ENCODE results near the gene COLEC12. TPM values are rescaled to one million over a fixed set of nuclear protein-coding genes. Genes with fewer than 3 reads are reported as not detected.
A peak's percentile ranks its signal among the peaks of the same experiment; 100 is the strongest.

Gene COLEC12
- total and polyA plus RNA-seq, 2 experiments from 2014 or later, result 23.2 to 28.3 TPM

GRCh38 chr18:394987-395362 is 105.5 kb downstream of the COLEC12 start:
- 29% methylated on average over 1 of the region's 1 CpG for WGBS (ENCODE audit: low lambda C conversion rate, missing lambda C conversion rate)
- Histone ChIP-seq H4K20me1 (ENCODE audit: insufficient read depth, poor library complexity, severe bottlenecking) (no peaks in the 10 kb centered on the region), H3K79me2 (no peaks in the 10 kb centered on the region)

GRCh38 chr18:394262-394986 is 106.1 kb downstream of the COLEC12 start:
- H4K20me1 ChIP-seq (ENCODE audit: insufficient read depth, poor library complexity, severe bottlenecking), result no peaks in the 10 kb centered on the region
- DNase-seq (ENCODE audit: low spot score), result no peak
- no peaks in the 10 kb centered on the region for H3K36me3 ChIP-seq (replicated peaks; ENCODE audit: insufficient read depth, low read depth)
- H3K9me2 ChIP-seq (replicated peaks; ENCODE audit: insufficient read depth), result no peaks in the 10 kb centered on the region
- H3K4me3 ChIP-seq, result no peak overlapping the region
- no peaks in the 10 kb centered on the region for H3K9me3 ChIP-seq (ENCODE audit: low read depth)
- H3K27ac ChIP-seq, result peak overlapping the region; percentile 85
- no peak for TF ChIP-seq EZH2 (IDR thresholded peaks at IDR 0.05; ENCODE audit: borderline replicate concordance)
- TF ChIP-seq EZH2phosphoT487 (IDR thresholded peaks at IDR 0.05; ENCODE audit: low read depth, severe bottlenecking, unreplicated experiment), result no peak
- TF ChIP-seq CTCF (IDR thresholded peaks at IDR 0.05; ENCODE audit: poor library complexity), result no peak
- H2AFZ ChIP-seq, result no peak overlapping the region
- peaks cover 55% of the 10 kb centered on the region for H3K4me1 ChIP-seq (ENCODE audit: insufficient read depth)
- H3K79me2 ChIP-seq, result no peaks in the 10 kb centered on the region
- 90% methylated on average over 6 of the region's 6 CpGs for WGBS (ENCODE audit: low lambda C conversion rate, missing lambda C conversion rate)
- no peaks in the 10 kb centered on the region for H3K27me3 ChIP-seq
- no peak overlapping the region for H3K4me2 ChIP-seq

More at GRCh38 chr18:394987-395362, 105.5 kb downstream of the COLEC12 start:
- TF ChIP-seq EZH2phosphoT487 (IDR thresholded peaks at IDR 0.05; ENCODE audit: low read depth, severe bottlenecking, unreplicated experiment) (no peak), EZH2 (IDR thresholded peaks at IDR 0.05; ENCODE audit: borderline replicate concordance) (no peak), CTCF (IDR thresholded peaks at IDR 0.05; ENCODE audit: poor library complexity) (no peak)
- H3K4me3 ChIP-seq, result no peak overlapping the region
- no peaks in the 10 kb centered on the region for H3K27me3 ChIP-seq
- H3K9me3 ChIP-seq (ENCODE audit: low read depth), result no peaks in the 10 kb centered on the region
- peaks cover 60% of the 10 kb centered on the region for H3K4me1 ChIP-seq (ENCODE audit: insufficient read depth)
- H3K27ac ChIP-seq, result peak overlapping the region; percentile 85
- peak; percentile 50 for DNase-seq (ENCODE audit: low spot score)
- H3K9me2 ChIP-seq (replicated peaks; ENCODE audit: insufficient read depth), result no peaks in the 10 kb centered on the region
- no peak overlapping the region for H2AFZ ChIP-seq
- H3K36me3 ChIP-seq (replicated peaks; ENCODE audit: insufficient read depth, low read depth), result no peaks in the 10 kb centered on the region
- peak overlapping the region; percentile 38 for H3K4me2 ChIP-seq

GRCh38 chr18:393574-393957 is 106.9 kb downstream of the COLEC12 start:
- no peak overlapping the region for H3K4me3 ChIP-seq
- no peak for DNase-seq (ENCODE audit: low spot score)
- H3K27ac ChIP-seq, result peak overlapping the region; percentile 85
- H2AFZ ChIP-seq, result no peak overlapping the region
- H3K36me3 ChIP-seq (replicated peaks; ENCODE audit: insufficient read depth, low read depth), result no peaks in the 10 kb centered on the region
- H4K20me1 ChIP-seq (ENCODE audit: insufficient read depth, poor library complexity, severe bottlenecking), result no peaks in the 10 kb centered on the region
- TF ChIP-seq EZH2phosphoT487 (IDR thresholded peaks at IDR 0.05; ENCODE audit: low read depth, severe bottlenecking, unreplicated experiment) (no peak), EZH2 (IDR thresholded peaks at IDR 0.05; ENCODE audit: borderline replicate concordance) (no peak), CTCF (IDR thresholded peaks at IDR 0.05; ENCODE audit: poor library complexity) (no peak)
- 73% methylated on average over 6 of the region's 6 CpGs for WGBS (ENCODE audit: low lambda C conversion rate, missing lambda C conversion rate)
- H3K27me3 ChIP-seq, result no peaks in the 10 kb centered on the region
- no peaks in the 10 kb centered on the region for H3K9me2 ChIP-seq (replicated peaks; ENCODE audit: insufficient read depth)
- H3K4me2 ChIP-seq, result no peak overlapping the region
- H3K4me1 ChIP-seq (ENCODE audit: insufficient read depth), result peaks cover 46% of the 10 kb centered on the region
- H3K9me3 ChIP-seq (ENCODE audit: low read depth), result no peaks in the 10 kb centered on the region
- H3K79me2 ChIP-seq, result no peaks in the 10 kb centered on the region
